IPS-NIHi7 (cell line): Measurements from ENCODE around the gene RTKN2.

Experiments used
- DNase-seq: peaks from one replicate; pipeline ENCODE4 v3.0.0; 2012; ENCODE audit warnings: mixed read lengths; ENCODE audit errors: extremely low spot score

Gene RTKN2

DNA sequence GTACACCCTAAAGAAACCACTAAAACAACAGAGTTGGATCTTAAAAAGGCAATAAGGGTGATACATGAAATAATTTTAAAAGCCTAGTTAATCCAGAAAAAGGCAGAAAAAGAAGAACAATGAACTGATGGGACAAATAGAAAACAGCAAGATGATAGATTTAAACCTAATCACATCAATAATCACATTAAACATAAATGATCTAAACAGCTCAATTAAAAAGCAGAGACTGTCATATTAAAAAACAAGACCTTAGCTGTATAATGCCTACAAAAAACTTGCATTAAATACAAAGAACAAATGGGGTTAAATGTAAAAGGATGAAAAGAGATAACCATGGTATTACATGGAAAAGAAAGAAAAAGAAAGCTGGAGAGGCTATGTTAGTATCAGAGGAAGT, 96.2 kb downstream of the RTKN2 start:
- no peak for DNase-seq

DNA sequence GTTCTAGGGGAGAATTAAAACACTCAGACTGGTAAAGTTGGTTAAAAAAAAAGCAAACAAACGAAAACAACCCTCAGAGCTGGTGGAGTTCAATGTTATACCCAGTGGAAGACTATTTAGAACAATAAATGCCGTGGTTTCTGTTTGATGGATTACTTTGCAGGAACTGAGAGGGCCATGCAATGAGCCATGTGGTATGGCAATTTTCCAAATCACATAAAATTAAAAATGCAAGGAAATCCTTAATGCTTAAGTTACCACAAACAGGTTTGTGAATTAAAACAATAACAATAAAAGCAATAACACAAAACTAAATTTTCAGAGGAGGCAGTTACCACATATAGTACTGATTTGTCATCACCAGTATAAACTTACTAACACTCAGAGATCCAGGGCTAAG, 96.9 kb downstream of the RTKN2 start:
- DNase-seq = no peak

DNA sequence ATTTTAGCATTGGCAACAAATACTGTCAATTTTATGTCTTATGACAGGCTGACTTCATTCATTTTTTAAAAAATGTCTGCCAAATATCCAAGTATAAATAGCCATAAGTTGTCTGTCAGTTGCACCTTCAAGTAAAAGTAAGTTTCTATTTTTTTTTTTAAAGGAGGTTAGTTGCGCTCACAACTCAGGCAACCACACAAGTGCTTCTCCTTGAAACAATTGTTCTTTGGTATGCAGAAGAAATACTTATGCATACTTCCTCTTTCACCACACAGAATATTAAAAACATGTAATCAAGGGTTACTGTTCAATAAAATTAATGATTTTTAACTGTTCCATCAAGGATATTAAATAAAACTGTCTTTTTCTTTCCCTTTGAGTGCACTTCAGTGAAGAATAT, 97.9 kb downstream of the RTKN2 start:
- DNase-seq = no peak

DNA sequence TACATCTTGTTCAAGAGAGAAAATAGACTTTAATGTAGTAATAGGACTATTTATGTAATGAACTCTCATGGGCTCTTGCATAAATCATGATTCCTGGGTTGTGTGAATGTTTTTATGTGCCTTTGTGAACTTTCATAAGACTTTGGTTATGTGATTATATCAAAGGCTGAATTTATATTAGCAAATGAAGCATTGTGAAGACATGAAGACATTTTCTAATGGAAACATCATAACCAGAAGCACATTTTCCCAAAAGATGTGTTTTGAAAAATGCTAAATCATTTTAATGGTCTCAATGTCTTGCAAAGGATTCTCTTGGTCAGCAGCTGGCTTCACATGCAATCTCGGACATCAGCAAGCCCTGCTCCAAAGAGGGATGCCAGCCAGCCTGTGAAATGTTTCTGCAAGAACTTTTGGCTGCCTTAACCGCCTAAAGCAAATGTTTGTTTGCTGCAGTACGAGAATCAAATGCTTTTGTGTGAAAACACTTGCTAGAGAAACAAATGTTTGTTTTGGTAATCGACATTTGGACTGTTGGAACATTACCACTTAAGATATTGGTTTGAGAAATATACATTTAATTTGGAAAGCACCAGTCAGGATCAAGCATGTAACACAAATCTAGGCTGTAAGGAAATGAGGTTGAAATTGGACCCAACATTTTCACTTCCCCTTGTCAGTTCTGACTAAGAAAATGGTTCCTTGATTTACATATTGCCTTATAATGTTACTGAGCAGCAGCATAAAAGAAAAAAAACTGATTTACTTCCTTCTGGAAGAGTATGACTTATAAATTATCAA, 102.1 kb downstream of the RTKN2 start:
- no peak for DNase-seq

DNA sequence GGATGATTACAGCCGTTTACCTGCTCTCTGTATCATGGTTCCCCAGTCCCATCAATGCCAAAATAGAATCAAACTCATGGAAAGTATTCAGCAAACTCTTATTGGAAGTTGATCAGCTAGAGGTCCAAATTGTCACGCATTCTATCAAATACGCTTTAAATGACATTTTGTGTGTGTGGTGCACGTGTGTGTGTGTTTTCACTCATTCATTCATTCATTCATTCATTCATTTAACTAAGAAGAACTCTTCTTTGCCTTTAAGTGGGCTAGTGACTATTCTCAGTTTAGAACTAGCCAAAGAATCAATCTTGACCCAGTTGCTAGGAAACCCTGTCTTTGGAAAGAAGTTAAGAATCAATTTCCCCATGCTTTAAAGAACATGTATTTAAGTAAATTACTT, 102.8 kb downstream of the RTKN2 start:
- DNase-seq = no peak

DNA sequence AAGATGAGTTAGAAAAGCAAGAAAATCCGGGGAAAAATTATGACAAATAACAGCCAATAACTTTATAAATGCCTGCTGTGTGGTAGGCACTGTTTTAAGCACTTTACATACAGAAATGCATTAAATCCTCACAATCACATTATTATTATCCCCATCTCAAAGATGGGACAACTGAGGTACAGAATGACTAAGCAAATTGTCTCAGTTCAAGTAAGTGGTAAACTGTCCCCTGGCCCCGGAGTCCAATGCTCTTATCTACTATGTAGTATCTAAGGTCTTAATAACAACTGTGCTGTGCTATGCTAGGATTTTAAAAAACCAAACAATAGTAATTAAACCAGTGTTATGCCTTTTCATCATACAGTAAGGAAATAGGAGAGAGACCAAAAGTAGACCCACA, 105.6 kb downstream of the RTKN2 start:
- DNase-seq = no peak

DNA sequence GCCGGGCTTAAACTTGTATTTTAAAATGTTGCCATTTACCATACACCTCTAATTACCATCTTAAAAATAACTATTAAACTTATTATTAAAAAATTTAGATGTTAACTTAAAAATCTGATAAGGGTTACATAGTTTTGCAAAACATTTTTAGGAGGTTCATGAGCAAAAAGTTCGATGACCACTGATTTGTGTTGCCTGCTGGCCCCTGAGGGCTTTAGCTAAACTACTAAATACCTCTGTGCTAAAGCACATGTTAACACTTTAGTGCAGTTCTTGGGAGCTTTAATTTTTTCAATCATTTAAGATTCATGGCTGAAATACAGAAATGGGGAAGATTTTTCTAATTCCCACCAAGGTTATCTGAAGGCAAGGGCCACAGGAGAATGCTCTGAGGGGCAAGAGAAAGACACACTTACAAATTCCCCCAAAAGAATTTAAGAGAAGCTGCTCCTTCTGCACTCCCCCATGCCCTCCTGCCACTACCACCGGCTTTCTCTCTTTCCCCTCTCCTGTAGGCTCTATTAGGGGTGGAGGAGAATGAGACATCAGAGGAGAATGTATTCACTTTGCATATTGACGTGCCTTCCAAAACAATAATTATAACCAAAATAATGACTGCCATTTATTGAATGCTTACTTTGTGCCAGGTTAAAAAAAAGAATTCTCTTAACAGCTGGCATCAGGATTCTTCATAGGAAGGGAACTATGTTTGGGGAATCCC, 106.2 kb downstream of the RTKN2 start:
- DNase-seq = no peak

DNA sequence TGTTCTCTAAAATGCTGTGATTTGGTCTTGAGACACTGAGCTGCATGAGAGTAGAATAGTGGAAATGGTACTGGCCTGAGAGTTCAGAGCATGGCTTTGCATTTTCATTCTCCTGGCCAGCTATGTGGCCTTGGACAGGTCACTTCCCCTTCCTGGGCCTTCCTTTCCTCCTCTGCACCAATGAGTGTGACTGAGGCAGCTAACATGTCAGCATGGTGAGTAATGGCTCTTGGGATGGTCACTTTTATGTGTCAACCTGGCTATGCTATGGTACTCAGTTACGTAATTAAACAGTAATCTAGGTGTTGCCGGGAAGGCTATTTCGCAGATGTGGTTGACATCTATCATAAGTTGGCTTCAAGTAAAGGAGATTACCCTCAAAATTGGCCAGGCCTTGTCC, 109.3 kb downstream of the RTKN2 start:
- DNase-seq = no peak

DNA sequence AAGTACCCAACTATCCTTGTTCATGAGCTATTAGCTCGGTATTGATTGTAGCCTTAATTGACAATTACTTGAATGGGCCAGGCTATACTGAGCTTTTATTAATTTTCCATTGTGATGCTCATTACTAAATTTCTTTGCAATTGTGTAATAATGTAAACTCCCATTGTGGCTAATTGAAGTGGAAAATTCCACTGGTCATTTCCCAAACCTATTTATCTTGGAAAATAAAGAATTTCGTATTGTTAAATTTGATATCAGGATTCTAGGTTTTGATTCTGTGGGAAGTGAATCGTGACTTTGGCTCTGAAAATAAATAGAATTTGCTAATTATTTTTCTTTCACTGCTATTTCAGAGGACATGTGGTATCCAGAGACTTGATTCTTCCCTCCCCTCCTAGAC, 111.0 kb downstream of the RTKN2 start:
- no peak for DNase-seq

DNA sequence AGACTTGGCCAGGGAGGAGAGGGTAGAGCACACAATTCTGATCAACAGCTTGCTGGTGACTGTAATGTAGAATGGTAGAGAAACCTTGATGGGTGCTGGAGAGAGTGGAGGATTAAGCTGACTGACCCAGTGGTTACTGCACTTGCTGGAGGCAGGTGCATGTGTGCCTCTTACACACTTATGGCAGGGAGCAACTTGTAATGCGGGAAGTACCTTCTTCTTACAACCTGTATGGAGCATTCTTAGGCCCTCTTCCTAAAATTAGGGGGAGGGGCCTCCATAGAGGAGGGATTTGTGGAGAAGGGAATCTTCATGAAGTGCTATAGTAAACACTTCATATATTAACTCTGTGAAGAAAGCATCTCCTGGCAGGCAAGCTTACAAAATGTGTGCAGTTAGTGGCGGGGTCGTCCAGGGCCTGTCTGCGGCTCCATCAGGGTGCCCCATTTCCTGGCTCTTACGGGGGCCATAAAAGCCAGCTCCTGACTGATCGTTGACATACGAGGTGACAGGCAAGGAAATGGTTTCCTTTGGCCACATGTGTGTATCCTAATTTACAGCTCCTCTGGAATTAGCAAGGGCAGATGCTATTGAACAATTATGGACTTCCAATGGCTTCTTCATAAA, 113.5 kb downstream of the RTKN2 start:
- DNase-seq = no peak

DNA sequence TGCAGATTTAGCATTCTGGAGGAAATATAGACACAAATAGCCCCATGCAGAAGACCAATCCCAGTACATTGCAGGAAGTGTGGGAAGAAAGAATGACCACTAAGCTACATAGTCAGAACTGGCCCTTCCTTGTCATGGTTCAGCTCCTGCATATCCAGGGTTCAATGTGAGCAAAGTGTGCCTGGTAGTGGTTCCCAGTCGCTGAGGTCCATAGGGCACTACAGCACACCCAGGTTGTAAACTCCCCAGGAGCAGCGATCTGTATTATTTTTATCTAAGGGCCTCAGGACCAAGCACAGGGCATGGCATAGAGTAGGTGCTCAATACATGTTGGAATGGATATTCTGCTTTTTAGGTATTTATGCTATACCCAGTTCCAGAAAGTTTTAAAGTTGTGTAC, 114.4 kb downstream of the RTKN2 start:
- no peak for DNase-seq

DNA sequence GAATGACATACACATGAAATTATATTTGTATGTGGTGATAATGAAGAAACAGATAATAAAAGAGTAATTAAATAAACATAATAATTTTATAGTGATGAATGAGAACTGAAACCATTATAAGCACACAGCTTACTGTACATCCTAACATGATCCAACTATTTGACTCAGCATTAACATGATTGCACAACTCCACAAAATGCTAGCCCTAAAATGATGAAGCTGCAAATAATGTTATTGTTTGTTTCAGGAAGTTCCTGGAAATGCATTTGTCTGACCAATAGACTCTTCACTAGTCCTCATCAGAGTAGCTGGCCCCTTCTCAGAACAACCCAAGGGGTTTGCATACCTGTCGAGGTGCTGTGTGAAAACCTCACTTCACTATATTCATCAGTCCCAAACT, 115.5 kb downstream of the RTKN2 start:
- no peak for DNase-seq

DNA sequence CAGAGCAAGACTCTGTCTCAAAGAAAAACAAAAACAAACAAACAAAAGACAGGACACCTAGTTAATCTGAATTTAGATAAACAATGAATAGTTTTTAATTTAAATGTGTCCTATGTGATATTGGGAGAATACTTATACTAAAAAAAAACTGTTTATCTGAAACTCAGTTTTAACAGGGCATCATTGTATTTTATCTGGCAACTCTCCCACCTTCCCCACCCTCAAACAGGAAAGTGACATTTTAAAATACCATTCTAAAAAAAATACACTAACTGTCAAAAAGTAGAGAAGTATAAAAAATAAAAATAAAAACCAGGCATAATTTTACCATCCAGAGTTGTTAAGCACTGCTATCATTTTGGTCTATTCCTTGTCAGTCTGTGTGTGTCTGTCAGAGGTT, 119.0 kb downstream of the RTKN2 start:
- DNase-seq = no peak

DNA sequence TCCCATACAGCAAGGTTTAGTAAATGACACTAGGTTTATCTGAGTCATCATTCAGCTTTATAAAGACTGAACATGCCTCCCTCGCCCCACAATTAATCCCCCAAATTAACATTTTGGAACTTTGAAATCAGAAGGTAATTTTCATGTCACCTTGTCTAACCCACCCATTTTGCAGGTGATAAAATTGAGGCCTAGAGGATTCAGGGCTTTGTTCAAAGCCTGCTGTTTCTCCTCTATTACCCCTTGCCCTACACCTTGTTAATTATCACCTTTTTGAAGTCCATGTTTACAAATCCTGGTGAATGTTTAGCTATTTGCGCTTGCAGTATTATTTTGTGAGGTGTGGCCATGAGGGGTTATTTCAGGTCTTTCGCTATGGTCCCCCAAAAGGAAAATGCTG, 120.5 kb downstream of the RTKN2 start:
- no peak for DNase-seq

DNA sequence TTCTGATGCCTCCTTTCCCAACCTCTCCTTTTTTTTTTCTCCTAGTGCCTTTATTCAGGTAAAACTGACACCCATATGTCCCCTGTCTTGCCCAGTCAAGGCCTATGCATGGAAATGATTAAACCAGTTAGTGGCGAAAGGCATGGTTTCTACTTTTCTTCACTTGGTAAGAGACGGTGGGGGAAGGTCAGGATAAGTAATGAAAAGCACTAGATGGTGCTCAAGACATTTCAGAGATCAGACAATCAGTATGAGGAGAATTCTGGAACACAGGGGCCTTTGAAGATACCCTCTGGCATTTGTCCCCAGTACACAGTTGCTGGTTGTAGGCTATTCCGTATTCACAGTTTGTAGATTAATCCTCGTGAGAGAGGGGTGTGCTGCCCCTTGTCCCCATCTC, 121.2 kb downstream of the RTKN2 start:
- no peak for DNase-seq

DNA sequence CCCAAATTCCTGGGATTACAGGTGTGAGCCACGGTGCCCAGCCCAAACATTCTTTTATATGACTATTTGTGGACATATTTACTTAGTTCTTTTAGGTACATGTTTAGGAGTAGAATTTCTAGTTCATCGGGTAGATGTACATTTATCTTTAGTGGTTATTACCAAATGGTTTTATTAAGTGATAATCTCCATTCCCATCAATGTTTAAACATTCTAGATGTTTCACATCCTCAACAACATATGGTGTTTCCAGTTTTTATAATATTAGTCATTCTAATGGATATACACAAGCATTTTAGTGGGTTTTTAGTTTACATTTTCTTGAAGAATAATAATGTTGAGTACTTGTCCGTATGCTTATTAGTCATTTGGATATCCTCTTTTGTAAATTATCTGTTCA, 131.7 kb downstream of the RTKN2 start:
- DNase-seq = no peak

DNA sequence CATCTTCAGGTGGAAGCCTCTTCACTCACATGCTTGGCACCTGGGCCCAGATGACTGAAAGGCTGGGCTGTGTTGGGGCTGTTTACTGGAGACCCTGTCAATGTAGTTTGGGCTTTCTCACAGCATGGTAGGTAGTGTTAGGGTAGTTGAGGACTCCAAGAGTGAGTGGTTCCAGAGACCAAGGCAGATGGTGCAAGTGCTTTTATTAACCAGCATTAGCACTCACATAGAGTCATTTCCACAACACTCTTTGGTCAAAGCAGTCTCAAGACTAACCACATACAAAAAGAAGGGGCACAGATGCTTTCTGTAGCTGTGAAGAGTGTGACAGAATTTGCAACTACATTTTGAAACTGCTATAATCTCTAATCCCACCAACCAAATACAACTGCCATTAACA, 135.0 kb downstream of the RTKN2 start:
- DNase-seq = no peak
